Fibroblast of the aortic adventitia (primary cell): ENCODE results near the gene CSTPP1. TPM values are rescaled to one million over a fixed set of nuclear protein-coding genes. Genes with fewer than 3 reads are reported as not detected.
A peak's percentile ranks its signal among the peaks of the same experiment; 100 is the strongest.
"Not testable (repeated sequence)": the region's sequence is repeated elsewhere in the genome, so short reads cannot be mapped to it uniquely, and the experiment has no call there.

ENCODE experiments used
- DNase-seq: peaks from one replicate; pipeline ENCODE4 v3.0.0-alpha.2; 2010; ENCODE audit warnings: low read depth
- H3K4me3 ChIP-seq: 2 replicates; pipeline ENCODE4 v1.5.1; 2011; ENCODE audit warnings: low read depth, mild to moderate bottlenecking, control low read depth, low read length, moderate library complexity
- CTCF ChIP-seq: IDR thresholded peaks from 2 replicates; pipeline ENCODE4 v1.5.1; 2011; ENCODE audit warnings: mild to moderate bottlenecking, low read length, control low read depth, inconsistent platforms; ENCODE audit not compliant: insufficient read depth
- total RNA-seq: library from RNA; depleted of rRNA; stranded (reverse); fragments of >200 nt; gene quantifications from 2 replicates; pipeline ENCODE4 v1.2.3, GENCODE V29; 2012; ENCODE audit warnings: low replicate concordance

Gene CSTPP1
- total RNA-seq, 1 donor, result 34.9 TPM

- TF ChIP-seq CTCF, result no peak
- H3K4me3 ChIP-seq, result peak overlapping the region; percentile 71
- DNase-seq, result no peak
These were observed 19.3 kb upstream of the CSTPP1 start for GRCh38 chr11:46917109-46917761.

- no peak for DNase-seq
- TF ChIP-seq CTCF, result no peak
- peak overlapping the region; percentile 71 for H3K4me3 ChIP-seq
These were observed 18.8 kb upstream of the CSTPP1 start for GRCh38 chr11:46917762-46918082.

GRCh38 chr11:46918083-46918787, 18.3 kb upstream of the CSTPP1 start, which contains the start of gene LRP4:
TSS of gene LRP4 (minus strand) at chr11:46918550. CDS start at chr11:46918379, 171 bp downstream.
- no peak for TF ChIP-seq CTCF
- peak within 1 kb of the TSS; percentile 71 for H3K4me3 ChIP-seq
- no peak for DNase-seq

GRCh38 chr11:46918788-46919513, 17.6 kb upstream of the CSTPP1 start:
- no peak for DNase-seq
- no peak for TF ChIP-seq CTCF
- H3K4me3 ChIP-seq, result peak overlapping the region; percentile 71

GRCh38 chr11:46920755-46921154, 15.8 kb upstream of the CSTPP1 start:
- peak; percentile 97 for DNase-seq
- H3K4me3 ChIP-seq, result no peak overlapping the region
- no peak for TF ChIP-seq CTCF

GRCh38 chr11:46927928-46928327, 8.6 kb upstream of the CSTPP1 start:
- H3K4me3 ChIP-seq, DNase-seq: not testable (repeated sequence)

GRCh38 chr11:46928701-46929100, 7.9 kb upstream of the CSTPP1 start:
- DNase-seq, H3K4me3 ChIP-seq: not testable (repeated sequence)
